Liver (tissue), 9 donors: Measurements from ENCODE around the gene FSD2. TPM values are rescaled to one million over a fixed set of nuclear protein-coding genes. Genes with fewer than 3 reads are reported as not detected.

ENCODE experiments used
- DNase-seq: peaks from one replicate; pipeline ENCODE4 v3.0.0-alpha.2; 2017; ENCODE audit warnings: low spot score
- H3K27ac ChIP-seq, 2 donors: one replicate each; pipeline ENCODE4 v1.7.0; 2013; ENCODE audit warnings: inconsistent platforms in 2 of 2, low read length in 2 of 2, control low read depth in 1 of 2, low read depth in 1 of 2, mild to moderate bottlenecking in 1 of 2
- H3K27me3 ChIP-seq, 4 donors: one replicate each; pipeline versions ENCODE4 v1.6.1 to v1.7.0; 2013; ENCODE audit warnings: low read length in 3 of 4, inconsistent platforms in 1 of 4, mild to moderate bottlenecking in 1 of 4, moderate library complexity in 1 of 4; ENCODE audit not compliant: control insufficient read depth in 4 of 4, insufficient read depth in 4 of 4
- H3K36me3 ChIP-seq, 4 donors: one replicate each; pipeline versions ENCODE4 v1.6.1 to v1.7.0; 2013; ENCODE audit warnings: low read length in 3 of 4, mild to moderate bottlenecking in 3 of 4, low read depth in 1 of 4, moderate library complexity in 1 of 4; ENCODE audit not compliant: control insufficient read depth in 4 of 4, insufficient read depth in 3 of 4
- H3K4me1 ChIP-seq, 4 donors: one replicate each; pipeline versions ENCODE4 v1.6.1 to v1.7.0; 2013; ENCODE audit warnings: low read length in 3 of 4, mild to moderate bottlenecking in 3 of 4, moderate library complexity in 1 of 4; ENCODE audit not compliant: control insufficient read depth in 4 of 4, insufficient read depth in 4 of 4
- H3K4me3 ChIP-seq, 3 donors: one replicate each; pipeline versions ENCODE4 v1.6.1 to v1.7.0; 2013; ENCODE audit warnings: low read length in 3 of 3, control low read depth in 1 of 3, low read depth in 1 of 3, mild to moderate bottlenecking in 1 of 3
- H3K9ac ChIP-seq, 2 donors: one replicate each; pipeline ENCODE4 v1.7.0; 2013; ENCODE audit warnings: low read length in 2 of 2, mild to moderate bottlenecking in 2 of 2, moderate library complexity in 2 of 2, control low read depth in 1 of 2, low read depth in 1 of 2
- H3K9me3 ChIP-seq, 4 donors: one replicate each; pipeline versions ENCODE4 v1.6.1 to v1.7.0; 2013; ENCODE audit warnings: low read length in 3 of 4; ENCODE audit not compliant: control insufficient read depth in 4 of 4
- ATF3 ChIP-seq: IDR thresholded peaks from 2 replicates; pipeline ENCODE4 v1.6.1; 2016; ENCODE audit warnings: antibody characterized with exemption
- EGR1 ChIP-seq, 2 donors: IDR thresholded peaks; 2 replicates each; pipeline ENCODE4 v1.6.1; 2016 to 2018; ENCODE audit warnings: antibody characterized with exemption in 2 of 2, low read depth in 2 of 2
- FOXA1 ChIP-seq: IDR thresholded peaks from 2 replicates; pipeline ENCODE4 v1.6.1; 2016; ENCODE audit warnings: antibody characterized with exemption
- FOXA2 ChIP-seq: IDR thresholded peaks from 2 replicates; pipeline ENCODE4 v1.6.1; 2016; ENCODE audit warnings: antibody characterized with exemption
- GABPA ChIP-seq, 2 donors: IDR thresholded peaks in 1 of 2; conservative IDR thresholded peaks in 1 of 2; 2 replicates each; pipeline ENCODE4 v1.6.1; 2016; ENCODE audit warnings: antibody characterized with exemption in 2 of 2, mild to moderate bottlenecking in 1 of 2, moderate library complexity in 1 of 2
- HNF4A ChIP-seq, 2 donors: conservative IDR thresholded peaks; 2 replicates each; pipeline ENCODE4 v1.6.1; 2016; ENCODE audit warnings: antibody characterized with exemption in 2 of 2, mild to moderate bottlenecking in 2 of 2
- HNF4G ChIP-seq: IDR thresholded peaks from 2 replicates; pipeline ENCODE4 v1.6.1; 2016; ENCODE audit warnings: antibody characterized with exemption
- JUND ChIP-seq, 2 donors: IDR thresholded peaks; 2 replicates each; pipeline ENCODE4 v1.6.1; 2016; ENCODE audit warnings: antibody characterized with exemption in 2 of 2
- NR2F2 ChIP-seq: IDR thresholded peaks from 2 replicates; pipeline ENCODE4 v1.6.1; 2016; ENCODE audit warnings: antibody characterized with exemption
- RAD21 ChIP-seq, 2 donors: IDR thresholded peaks; 2 replicates each; pipeline ENCODE4 v1.6.1; 2016; ENCODE audit warnings: antibody characterized with exemption in 2 of 2, mild to moderate bottlenecking in 2 of 2
- REST ChIP-seq: IDR thresholded peaks from 2 replicates; pipeline ENCODE4 v1.6.1; 2016; ENCODE audit warnings: antibody characterized with exemption, mild to moderate bottlenecking
- RXRA ChIP-seq, 2 donors: IDR thresholded peaks; 2 replicates each; pipeline ENCODE4 v1.6.1; 2017 to 2018; ENCODE audit warnings: antibody characterized with exemption in 2 of 2, mild to moderate bottlenecking in 1 of 2
- SP1 ChIP-seq: IDR thresholded peaks from 2 replicates; pipeline ENCODE4 v1.6.1; 2018; ENCODE audit warnings: antibody characterized with exemption, mild to moderate bottlenecking
- TAF1 ChIP-seq: conservative IDR thresholded peaks from 2 replicates; pipeline ENCODE4 v1.6.1; 2016; ENCODE audit warnings: antibody characterized with exemption, mild to moderate bottlenecking
- YY1 ChIP-seq: IDR thresholded peaks from 2 replicates; pipeline ENCODE4 v1.6.1; 2016; ENCODE audit warnings: antibody characterized with exemption, mild to moderate bottlenecking
- WGBS: extraction: QIAGEN DNeasy Blood & Tissue Kit; methylation state at CpG from one replicate; pipeline ENCODE4 v1.1.7; 2013; 5-methylcytosine and 5-hydroxymethylcytosine counted together
- polyA plus RNA-seq, 2 donors: library from polyadenylated mRNA; stranded (reverse) in 1 of 2; unstranded in 1 of 2; fragments of 200-250 nt in 1 of 2; fragments of >200 nt in 1 of 2; fragmentation: Nextera tagmentation in 1 of 2; extraction: Ambion mirVana in 1 of 2; gene quantifications; one replicate each; pipeline versions ENCODE4 v1.2.1 to v1.2.3, GENCODE V29; 2013 to 2015
- total RNA-seq, 2 donors: library from RNA; depleted of rRNA; stranded (reverse); fragments of >200 nt; gene quantifications; one replicate each; pipeline ENCODE4 v1.2.3, GENCODE V29; 2014
- TF ChIP-seq, protein P1 (sequence below): fragments of 150-350 bp; IDR thresholded peaks from 2 replicates; pipeline ENCODE4 v1.5.1; 2017; ENCODE audit warnings: improper control_type of control experiment, low read depth, low read length; ENCODE audit not compliant: missing input control
- TF ChIP-seq, protein P2 (sequence below): IDR thresholded peaks from 2 replicates; pipeline ENCODE4 v1.6.1; 2016; ENCODE audit warnings: antibody characterized with exemption
- TF ChIP-seq, protein P3 (sequence below): IDR thresholded peaks from 2 replicates; pipeline ENCODE4 v1.6.1; 2016; ENCODE audit warnings: antibody characterized with exemption
- donor health status: healthy.
- donor health status: healthy.
- donor health status: healthy.
- donor health status: healthy.
- donor health status: healthy.

The FSD2 gene
- total and polyA plus RNA-seq, 4 donors, result under 0.01 to 0.10 (median 0.05) TPM; not detected in 1

DNA sequence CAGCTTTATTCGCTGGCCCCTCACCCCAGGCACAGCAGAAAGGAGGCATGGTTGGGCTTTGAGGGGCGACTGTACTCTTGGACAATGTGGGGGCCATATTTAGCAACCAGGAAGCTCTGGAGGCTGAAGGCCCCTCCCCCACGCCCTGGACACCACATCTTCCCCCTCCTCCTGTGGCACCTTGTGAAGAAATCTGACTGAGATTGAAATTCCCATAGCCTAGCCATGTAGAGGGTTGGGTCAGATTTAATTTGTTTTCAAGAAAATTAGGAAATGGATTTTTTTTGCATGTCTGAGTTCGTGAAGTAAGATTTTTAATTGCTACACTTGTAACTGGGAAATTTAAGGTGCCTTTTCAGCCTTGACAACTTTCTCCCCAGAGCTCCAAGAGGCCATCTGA lies 24.5 kb downstream of the FSD2 start:
- no peak for TF ChIP-seq HNF4A (conservative IDR thresholded peaks at IDR 0.05)
- no peak for TF ChIP-seq JUND (IDR thresholded peaks at IDR 0.05)
- TF ChIP-seq, protein P1, sequence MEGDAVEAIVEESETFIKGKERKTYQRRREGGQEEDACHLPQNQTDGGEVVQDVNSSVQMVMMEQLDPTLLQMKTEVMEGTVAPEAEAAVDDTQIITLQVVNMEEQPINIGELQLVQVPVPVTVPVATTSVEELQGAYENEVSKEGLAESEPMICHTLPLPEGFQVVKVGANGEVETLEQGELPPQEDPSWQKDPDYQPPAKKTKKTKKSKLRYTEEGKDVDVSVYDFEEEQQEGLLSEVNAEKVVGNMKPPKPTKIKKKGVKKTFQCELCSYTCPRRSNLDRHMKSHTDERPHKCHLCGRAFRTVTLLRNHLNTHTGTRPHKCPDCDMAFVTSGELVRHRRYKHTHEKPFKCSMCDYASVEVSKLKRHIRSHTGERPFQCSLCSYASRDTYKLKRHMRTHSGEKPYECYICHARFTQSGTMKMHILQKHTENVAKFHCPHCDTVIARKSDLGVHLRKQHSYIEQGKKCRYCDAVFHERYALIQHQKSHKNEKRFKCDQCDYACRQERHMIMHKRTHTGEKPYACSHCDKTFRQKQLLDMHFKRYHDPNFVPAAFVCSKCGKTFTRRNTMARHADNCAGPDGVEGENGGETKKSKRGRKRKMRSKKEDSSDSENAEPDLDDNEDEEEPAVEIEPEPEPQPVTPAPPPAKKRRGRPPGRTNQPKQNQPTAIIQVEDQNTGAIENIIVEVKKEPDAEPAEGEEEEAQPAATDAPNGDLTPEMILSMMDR, result no peak
- TF ChIP-seq, protein P2, sequence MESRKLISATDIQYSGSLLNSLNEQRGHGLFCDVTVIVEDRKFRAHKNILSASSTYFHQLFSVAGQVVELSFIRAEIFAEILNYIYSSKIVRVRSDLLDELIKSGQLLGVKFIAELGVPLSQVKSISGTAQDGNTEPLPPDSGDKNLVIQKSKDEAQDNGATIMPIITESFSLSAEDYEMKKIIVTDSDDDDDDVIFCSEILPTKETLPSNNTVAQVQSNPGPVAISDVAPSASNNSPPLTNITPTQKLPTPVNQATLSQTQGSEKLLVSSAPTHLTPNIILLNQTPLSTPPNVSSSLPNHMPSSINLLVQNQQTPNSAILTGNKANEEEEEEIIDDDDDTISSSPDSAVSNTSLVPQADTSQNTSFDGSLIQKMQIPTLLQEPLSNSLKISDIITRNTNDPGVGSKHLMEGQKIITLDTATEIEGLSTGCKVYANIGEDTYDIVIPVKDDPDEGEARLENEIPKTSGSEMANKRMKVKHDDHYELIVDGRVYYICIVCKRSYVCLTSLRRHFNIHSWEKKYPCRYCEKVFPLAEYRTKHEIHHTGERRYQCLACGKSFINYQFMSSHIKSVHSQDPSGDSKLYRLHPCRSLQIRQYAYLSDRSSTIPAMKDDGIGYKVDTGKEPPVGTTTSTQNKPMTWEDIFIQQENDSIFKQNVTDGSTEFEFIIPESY, result no peak
- no peak for TF ChIP-seq REST
- no peak for TF ChIP-seq ATF3
- TF ChIP-seq YY1, result no peak
- no peak for TF ChIP-seq HNF4G
- no peak for TF ChIP-seq FOXA1
- TF ChIP-seq RAD21 (IDR thresholded peaks at IDR 0.05), result no peak
- no peak for TF ChIP-seq FOXA2
- TF ChIP-seq, protein P3, sequence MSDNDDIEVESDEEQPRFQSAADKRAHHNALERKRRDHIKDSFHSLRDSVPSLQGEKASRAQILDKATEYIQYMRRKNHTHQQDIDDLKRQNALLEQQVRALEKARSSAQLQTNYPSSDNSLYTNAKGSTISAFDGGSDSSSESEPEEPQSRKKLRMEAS, result no peak
- TF ChIP-seq SP1, result no peak
- TF ChIP-seq RXRA (IDR thresholded peaks at IDR 0.05), result no peak
- TF ChIP-seq EGR1 (IDR thresholded peaks at IDR 0.05; ENCODE audit: low read depth in 2 of 2), result no peak
- no peak for TF ChIP-seq TAF1
- no peak for TF ChIP-seq GABPA (IDR thresholded peaks at IDR 0.05 in 1 of 2, conservative IDR thresholded peaks at IDR 0.05 in 1 of 2)
- TF ChIP-seq NR2F2, result no peak
- WGBS, result 75% methylated on average over 4 of the region's 4 CpGs
- no peaks in the 10 kb centered on the region for H3K36me3 ChIP-seq

More for the DNA sequence above, 24.5 kb downstream of the FSD2 start:
- Histone ChIP-seq H3K27me3 (no peaks in the 10 kb centered on the region), H3K27ac (no peak overlapping the region), H3K4me1 (no peaks in the 10 kb centered on the region), H3K9ac (no peak overlapping the region), H3K4me3 (no peak overlapping the region), H3K9me3 (no peaks in the 10 kb centered on the region)
- DNase-seq, result no peak
